Panc1 (cell line): ENCODE results near the gene ADAMTS2. TPM values are rescaled to one million over a fixed set of nuclear protein-coding genes. Genes with fewer than 3 reads are reported as not detected.

Source experiments
- ATAC-seq: fragments of 200-7000 bp; cut with Tn5 transposase; 2 replicates; pipeline ENCODE4 v1.9.1; 2020; ENCODE audit warnings: mild to moderate bottlenecking, moderate library complexity
- BruUV-seq: library from RNA; stranded (reverse); fragments of 400-500 nt; replicated peaks from 2 replicates; lab custom pipeline; 2021; lab: Mats Ljungman, UMichigan
- CTCF ChIA-PET: fragments of 300-600 bp; sonication (Branson Sonifier 250); formaldehyde crosslinking; loops from one replicate; lab custom pipeline; 2022; ENCODE audit warnings: antibody characterized with exemption; lab: Charles Lee
- POLR2A ChIA-PET: fragments of 300-600 bp; sonication (Branson Sonifier 250); formaldehyde crosslinking; loops from one replicate; lab custom pipeline; 2022; ENCODE audit warnings: antibody characterized with exemption; lab: Charles Lee
- DNase-seq: peaks from one replicate; pipeline ENCODE4 v3.0.0-alpha.2; 2010; ENCODE audit warnings: low read depth, low spot score
- H3K27ac ChIP-seq: 2 replicates; pipeline ENCODE4 v1.5.1; 2011; ENCODE audit warnings: mild to moderate bottlenecking, low read length, inconsistent platforms
- H3K27me3 ChIP-seq: fragments of 200-500 bp; sonication (Bioruptor generic); 2 replicates; pipeline ENCODE4 v1.6.0; 2014; ENCODE audit warnings: low read length, inconsistent platforms; ENCODE audit not compliant: control insufficient read depth, insufficient read depth
- H3K36me3 ChIP-seq: fragments of 200-500 bp; sonication (Bioruptor generic); 2 replicates; pipeline ENCODE4 v1.5.1; 2014; ENCODE audit warnings: inconsistent platforms, mild to moderate bottlenecking, low read length, moderate library complexity; ENCODE audit not compliant: control insufficient read depth, insufficient read depth
- H3K4me1 ChIP-seq: 2 replicates; pipeline ENCODE4 v1.5.1; 2011; ENCODE audit warnings: inconsistent platforms, mild to moderate bottlenecking, low read length, moderate library complexity; ENCODE audit not compliant: control insufficient read depth, insufficient read depth
- H3K4me3 ChIP-seq, 2 experiments: 2 replicates each; pipeline ENCODE4 v1.5.1; 2011 to 2012; ENCODE audit warnings: low read depth in 2 of 2, low read length in 2 of 2, mild to moderate bottlenecking in 2 of 2, inconsistent platforms in 1 of 2, moderate library complexity in 1 of 2
- H3K9me3 ChIP-seq: fragments of 200-500 bp; sonication (Bioruptor generic); 2 replicates; pipeline ENCODE4 v1.5.1; 2014; ENCODE audit warnings: low read depth, mild to moderate bottlenecking, inconsistent platforms, low read length, moderate library complexity; ENCODE audit not compliant: control insufficient read depth, insufficient read depth
- POLR2AphosphoS5 ChIP-seq: IDR thresholded peaks from 2 replicates; pipeline ENCODE4 v1.6.1; 2012; ENCODE audit warnings: mild to moderate bottlenecking, low read depth, low read length, moderate library complexity
- SIN3A ChIP-seq: IDR thresholded peaks from 2 replicates; pipeline ENCODE4 v1.6.1; 2012; ENCODE audit warnings: low read depth, mild to moderate bottlenecking, low read length, moderate library complexity, borderline replicate concordance; ENCODE audit not compliant: insufficient read depth
- TCF7L2 ChIP-seq: IDR thresholded peaks from 2 replicates; pipeline ENCODE4 v1.6.1; 2011; ENCODE audit warnings: mild to moderate bottlenecking, low read depth, low read length, inconsistent platforms
- in situ Hi-C: cut with HindIII; loops from 2 replicates; pipeline ENCODE4 v1.10.0; 2016; ENCODE audit warnings: low sequenced_read_pairs, low pct_unique_long_range_greater_than_20kb
- intact Hi-C: fragments of 100-400 bp; cut with micrococcal nuclease; formaldehyde crosslinking; loops from one replicate; pipeline ENCODE4 v1.10.0; 2022; ENCODE audit not compliant: unreplicated experiment
- total RNA-seq: library from RNA; stranded (reverse); gene quantifications from one replicate; pipeline ENCODE4 v1.2.1, GENCODE V29; 2021; ENCODE audit not compliant: unreplicated experiment
- TF ChIP-seq, protein P1 (sequence below): fragments of 450-650 bp; IDR thresholded peaks from 2 replicates; pipeline ENCODE4 v1.5.1; 2017; ENCODE audit warnings: mild to moderate bottlenecking
- TF ChIP-seq, protein P2 (sequence below), 2 experiments: IDR thresholded peaks; 2 replicates each; pipeline ENCODE4 v1.6.1; 2011 to 2012; ENCODE audit warnings: low read depth in 2 of 2, control low read depth in 1 of 2, low read length in 1 of 2, mild to moderate bottlenecking in 1 of 2, moderate library complexity in 1 of 2; ENCODE audit not compliant: insufficient read depth in 1 of 2

ADAMTS2 gene
- total RNA-seq, 1 experiment from 2014 or later = 0.13 TPM

DNA sequence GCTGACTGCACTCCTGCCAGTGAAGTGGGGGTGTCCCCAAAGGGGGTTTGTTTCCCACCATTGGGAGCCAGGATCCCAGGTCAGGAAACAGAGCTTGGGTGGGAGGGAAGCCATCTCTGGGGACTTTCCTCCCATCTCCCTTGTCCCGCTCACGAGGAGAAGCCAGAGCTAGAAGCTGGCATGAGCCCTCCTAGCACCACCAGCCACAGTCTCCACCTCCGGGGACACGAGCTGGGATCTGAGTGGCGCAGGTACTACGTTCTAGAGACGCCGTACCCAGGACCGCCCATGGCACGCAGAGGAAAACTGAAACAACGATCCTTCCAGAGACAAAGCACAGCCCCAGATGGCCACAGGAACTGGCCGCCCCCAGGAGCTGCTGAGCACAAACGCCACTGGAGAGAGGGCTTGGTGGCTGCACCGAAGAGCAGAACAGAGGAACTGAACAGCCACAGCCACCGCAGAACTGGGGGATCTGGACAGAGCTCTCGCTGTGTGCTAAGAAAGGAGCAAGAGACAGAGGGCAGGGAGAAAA, 29.8 kb downstream of the ADAMTS2 start:
- Histone ChIP-seq H3K4me3 (no peak overlapping the region), H3K36me3 (no peaks in the 10 kb centered on the region), H3K27ac (no peak overlapping the region), H3K4me1 (no peaks in the 10 kb centered on the region), H3K9me3 (no peaks in the 10 kb centered on the region), H3K27me3 (no peaks in the 10 kb centered on the region)
- intact Hi-C loops (no loop called here), in situ Hi-C loops (no loop called here)
- POLR2A ChIA-PET = no interaction called here
- BruUV-seq = no TSS peak
- CTCF ChIA-PET = no interaction called here
- TF ChIP-seq, protein P1, sequence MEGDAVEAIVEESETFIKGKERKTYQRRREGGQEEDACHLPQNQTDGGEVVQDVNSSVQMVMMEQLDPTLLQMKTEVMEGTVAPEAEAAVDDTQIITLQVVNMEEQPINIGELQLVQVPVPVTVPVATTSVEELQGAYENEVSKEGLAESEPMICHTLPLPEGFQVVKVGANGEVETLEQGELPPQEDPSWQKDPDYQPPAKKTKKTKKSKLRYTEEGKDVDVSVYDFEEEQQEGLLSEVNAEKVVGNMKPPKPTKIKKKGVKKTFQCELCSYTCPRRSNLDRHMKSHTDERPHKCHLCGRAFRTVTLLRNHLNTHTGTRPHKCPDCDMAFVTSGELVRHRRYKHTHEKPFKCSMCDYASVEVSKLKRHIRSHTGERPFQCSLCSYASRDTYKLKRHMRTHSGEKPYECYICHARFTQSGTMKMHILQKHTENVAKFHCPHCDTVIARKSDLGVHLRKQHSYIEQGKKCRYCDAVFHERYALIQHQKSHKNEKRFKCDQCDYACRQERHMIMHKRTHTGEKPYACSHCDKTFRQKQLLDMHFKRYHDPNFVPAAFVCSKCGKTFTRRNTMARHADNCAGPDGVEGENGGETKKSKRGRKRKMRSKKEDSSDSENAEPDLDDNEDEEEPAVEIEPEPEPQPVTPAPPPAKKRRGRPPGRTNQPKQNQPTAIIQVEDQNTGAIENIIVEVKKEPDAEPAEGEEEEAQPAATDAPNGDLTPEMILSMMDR = no peak
- TF ChIP-seq SIN3A (no peak), TCF7L2 (no peak), POLR2AphosphoS5 (no peak)
- TF ChIP-seq, protein P2, sequence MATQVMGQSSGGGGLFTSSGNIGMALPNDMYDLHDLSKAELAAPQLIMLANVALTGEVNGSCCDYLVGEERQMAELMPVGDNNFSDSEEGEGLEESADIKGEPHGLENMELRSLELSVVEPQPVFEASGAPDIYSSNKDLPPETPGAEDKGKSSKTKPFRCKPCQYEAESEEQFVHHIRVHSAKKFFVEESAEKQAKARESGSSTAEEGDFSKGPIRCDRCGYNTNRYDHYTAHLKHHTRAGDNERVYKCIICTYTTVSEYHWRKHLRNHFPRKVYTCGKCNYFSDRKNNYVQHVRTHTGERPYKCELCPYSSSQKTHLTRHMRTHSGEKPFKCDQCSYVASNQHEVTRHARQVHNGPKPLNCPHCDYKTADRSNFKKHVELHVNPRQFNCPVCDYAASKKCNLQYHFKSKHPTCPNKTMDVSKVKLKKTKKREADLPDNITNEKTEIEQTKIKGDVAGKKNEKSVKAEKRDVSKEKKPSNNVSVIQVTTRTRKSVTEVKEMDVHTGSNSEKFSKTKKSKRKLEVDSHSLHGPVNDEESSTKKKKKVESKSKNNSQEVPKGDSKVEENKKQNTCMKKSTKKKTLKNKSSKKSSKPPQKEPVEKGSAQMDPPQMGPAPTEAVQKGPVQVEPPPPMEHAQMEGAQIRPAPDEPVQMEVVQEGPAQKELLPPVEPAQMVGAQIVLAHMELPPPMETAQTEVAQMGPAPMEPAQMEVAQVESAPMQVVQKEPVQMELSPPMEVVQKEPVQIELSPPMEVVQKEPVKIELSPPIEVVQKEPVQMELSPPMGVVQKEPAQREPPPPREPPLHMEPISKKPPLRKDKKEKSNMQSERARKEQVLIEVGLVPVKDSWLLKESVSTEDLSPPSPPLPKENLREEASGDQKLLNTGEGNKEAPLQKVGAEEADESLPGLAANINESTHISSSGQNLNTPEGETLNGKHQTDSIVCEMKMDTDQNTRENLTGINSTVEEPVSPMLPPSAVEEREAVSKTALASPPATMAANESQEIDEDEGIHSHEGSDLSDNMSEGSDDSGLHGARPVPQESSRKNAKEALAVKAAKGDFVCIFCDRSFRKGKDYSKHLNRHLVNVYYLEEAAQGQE (IDR thresholded peaks at IDR 0.05; ENCODE audit: insufficient read depth in 1 of 2, low read depth in 2 of 2, low read length in 1 of 2) = no peak
- DNase-seq (no peak), ATAC-seq (no peak)

GRCh38 chr5:179314606-179315355, 30.5 kb downstream of the ADAMTS2 start:
- TF ChIP-seq, protein P2 (IDR thresholded peaks at IDR 0.05; ENCODE audit: insufficient read depth in 1 of 2, low read depth in 2 of 2, low read length in 1 of 2) = no peak
- TF ChIP-seq SIN3A (no peak), TCF7L2 (no peak), POLR2AphosphoS5 (no peak)
- TF ChIP-seq, protein P1 = no peak
- Histone ChIP-seq H3K4me1 (no peaks in the 10 kb centered on the region), H3K4me3 (no peak overlapping the region), H3K27me3 (no peaks in the 10 kb centered on the region), H3K36me3 (no peaks in the 10 kb centered on the region), H3K27ac (no peak overlapping the region), H3K9me3 (no peaks in the 10 kb centered on the region)
- BruUV-seq = no TSS peak
- in situ Hi-C loops = no loop called here
- ChIA-PET CTCF (no interaction called here), POLR2A (no interaction called here)
- intact Hi-C loops = no loop called here
- ATAC-seq (no peak), DNase-seq (no peak)
